ENCODE results near the gene TBRG1.

The TBRG1 gene

DNA sequence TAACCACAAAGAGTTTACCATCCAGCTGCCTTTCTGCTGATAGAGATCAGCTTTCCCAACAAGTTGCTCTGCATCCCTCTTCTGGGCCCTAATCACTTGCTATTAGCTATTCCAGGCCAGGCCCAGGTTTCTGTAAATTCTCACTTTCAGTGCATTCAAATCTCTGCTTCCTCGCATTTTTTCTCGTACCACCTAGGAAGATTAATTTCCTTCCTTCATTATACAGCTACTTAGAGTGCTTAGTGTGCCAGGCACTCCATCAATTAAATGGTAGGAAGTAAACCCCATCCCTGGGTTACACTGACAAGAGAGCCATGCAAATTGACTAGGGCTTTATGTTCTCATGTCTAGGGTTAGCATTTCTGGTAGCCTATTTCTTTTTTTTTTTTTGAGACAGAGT is 41.2 kb downstream of the TBRG1 start:
- DNase-seq: no peak

DNA sequence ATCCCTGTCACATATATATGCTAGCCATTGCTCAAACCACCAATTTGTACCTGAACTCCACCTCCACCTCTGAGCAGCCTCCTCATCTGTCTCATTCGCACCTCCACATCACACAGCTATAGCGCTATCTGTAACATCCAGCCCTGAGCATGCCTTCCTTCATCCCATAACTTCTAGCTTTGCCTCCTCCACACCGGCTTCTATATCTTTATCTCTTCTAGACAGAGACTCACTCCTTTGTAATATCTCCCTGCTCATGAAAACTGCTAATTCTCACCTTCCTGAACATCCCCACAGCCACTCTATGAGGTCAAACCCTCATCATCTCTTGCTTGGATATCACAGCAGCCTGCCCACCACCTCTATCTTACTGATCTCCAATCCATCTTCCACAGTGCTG is 44.9 kb downstream of the TBRG1 start:
- no peak for DNase-seq

DNA sequence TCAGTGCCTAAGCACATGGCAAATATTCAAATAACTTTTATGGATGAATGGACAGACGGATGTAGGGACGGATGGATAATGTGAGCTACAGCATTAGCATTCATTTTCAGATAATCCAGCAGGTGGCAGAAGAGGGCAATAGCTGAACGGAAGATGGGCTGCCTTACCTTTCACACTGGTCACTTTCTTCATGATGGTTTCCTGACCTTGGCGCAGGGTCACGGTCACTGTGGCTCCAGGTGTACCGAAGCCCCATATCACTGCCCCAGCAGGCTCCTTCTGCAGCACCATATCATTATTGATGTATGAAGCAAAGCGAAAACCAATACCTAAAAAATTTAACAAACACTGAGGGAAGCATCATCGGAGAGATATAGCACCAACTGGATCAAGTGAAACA is 46.5 kb downstream of the TBRG1 start:
- DNase-seq: peak; percentile 24

DNA sequence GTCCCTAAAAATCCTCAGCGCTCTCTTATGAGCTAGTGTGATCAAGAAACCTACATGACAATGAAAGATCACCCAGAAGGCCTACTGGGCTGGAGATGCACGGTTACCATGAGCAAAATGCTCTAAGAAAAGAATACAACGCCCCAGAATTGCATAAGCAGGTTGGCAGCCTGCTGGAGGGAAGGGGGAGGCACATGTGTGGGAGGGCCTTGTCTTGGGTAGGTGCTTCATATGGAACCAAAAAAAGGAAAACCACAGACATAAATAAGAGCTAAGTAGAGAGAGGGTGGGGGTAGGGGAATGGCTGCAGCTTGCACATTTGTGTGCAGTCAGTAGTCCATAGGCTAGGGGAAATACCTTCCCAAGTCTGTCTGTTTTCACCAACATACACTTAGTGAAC is 48.1 kb downstream of the TBRG1 start:
- DNase-seq: peak; percentile 64

DNA sequence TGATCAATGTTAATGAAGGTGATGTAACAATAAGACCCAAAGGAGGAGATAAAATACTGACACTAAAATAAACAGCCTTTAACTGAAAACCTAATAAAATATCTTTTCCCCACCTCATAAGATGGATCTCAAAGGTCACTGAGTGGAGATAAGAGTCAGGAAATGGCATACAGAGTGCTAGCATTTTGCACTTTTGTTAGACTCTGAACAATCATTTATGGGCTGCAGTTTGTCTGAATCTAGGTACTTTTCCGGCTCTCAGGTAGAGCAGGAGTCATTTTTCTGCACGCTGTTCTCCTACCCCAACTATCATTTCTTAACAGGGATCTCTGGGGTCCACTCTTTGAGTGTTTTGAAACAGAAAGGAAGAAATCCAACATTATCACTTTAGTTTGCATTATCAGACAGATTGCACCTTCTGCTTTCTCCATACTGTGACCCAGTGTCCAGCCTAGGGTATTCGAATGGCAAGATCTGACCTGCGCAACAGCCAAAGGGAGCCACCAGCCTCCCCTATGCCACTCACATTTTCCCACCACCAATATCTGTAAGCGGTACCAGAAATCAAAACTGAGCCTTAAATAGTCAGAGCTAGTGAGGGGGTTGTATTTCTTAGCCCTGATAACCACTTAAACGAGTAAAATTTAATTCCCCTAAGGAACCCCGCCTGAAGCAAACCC is 50.0 kb downstream of the TBRG1 start:
- no peak for DNase-seq

DNA sequence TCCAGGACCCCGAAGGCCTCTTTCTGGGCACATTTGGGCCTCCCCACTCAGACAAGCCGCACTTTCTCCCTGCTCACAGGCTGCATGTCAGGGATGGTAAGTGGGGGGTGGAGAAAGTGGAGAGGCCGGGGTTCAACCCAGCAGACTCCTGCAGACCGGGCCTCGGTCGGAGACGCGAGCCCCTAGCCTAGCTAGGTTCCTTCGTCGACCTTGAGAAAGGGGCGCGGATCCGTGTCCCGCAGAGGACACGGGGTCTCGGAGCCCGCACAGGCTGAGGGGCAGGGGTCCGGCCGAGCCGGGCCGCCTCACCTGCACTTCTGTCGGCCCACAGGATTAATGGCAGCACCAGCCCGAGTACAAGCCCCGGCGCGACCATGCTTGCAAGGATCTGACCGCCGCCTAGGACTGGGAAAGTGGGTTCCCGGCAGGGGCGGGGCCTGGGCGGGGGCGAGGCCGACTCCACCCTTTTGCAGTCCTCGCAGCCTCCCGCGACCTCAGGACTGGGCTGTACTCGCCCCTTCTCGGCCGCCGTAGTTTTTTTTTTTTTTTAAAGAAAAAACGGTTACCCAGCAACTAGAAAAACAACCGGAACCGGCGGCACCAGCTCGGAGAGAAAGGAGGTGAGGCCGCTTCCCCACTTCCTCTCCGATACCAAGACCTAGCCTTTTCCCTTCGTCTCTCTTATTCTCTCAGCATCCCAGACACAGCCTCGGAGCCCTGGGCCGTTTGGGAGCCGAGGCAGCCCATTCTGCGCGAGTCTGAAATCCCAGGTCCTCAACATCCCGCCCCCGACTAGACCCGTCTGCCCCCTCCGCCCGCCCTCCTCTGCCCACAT is 50.9 kb downstream of the TBRG1 start, which contains the start of the genes SIAE and SPA17:
Gene SIAE (minus strand): TSS at position 407 of the 835 bp plus-strand sequence. CDS start 31 bp downstream, at position 376.
Gene SPA17 (plus strand): TSS at position 572 of the 835 bp plus-strand sequence. CDS start 1,361 bp downstream, outside the sequence.
- DNase-seq: peak; percentile 91

DNA sequence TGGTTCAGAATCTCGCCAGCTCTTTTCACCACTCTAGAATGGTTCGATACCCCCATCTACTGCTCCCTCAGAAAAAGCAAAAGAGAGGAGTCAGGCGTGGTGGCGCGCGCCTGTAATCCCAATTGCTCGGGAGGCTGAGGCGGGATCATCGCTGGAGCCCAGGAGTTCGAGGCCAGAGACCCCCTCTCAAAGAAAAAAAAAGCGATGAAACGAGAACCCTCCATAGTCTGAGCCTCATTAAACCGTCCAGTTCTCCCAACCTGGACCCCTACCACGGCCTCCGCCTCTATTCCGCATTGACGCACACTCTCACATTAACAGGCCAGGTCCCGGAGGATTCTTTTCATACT is 51.5 kb downstream of the TBRG1 start:
- DNase-seq: no peak

DNA sequence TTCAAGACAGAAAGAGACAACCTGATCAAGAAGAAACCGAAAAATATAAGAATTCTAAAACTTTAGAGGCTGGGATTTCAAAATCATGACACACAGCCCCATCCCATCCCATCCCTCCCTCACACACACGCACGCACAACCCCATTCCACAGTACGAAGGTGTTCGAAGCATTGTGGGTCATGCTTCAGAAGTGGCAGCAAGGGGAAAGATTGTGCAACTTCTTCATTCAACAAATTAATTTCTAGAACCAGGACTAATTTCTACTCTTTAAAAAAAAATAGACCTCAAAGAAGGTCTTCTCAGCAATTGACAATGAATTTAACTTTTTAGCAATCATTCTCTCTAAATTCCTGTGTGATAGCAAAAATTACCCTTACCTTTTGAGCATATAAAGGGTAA is 51.9 kb downstream of the TBRG1 start:
- DNase-seq: no peak

DNA sequence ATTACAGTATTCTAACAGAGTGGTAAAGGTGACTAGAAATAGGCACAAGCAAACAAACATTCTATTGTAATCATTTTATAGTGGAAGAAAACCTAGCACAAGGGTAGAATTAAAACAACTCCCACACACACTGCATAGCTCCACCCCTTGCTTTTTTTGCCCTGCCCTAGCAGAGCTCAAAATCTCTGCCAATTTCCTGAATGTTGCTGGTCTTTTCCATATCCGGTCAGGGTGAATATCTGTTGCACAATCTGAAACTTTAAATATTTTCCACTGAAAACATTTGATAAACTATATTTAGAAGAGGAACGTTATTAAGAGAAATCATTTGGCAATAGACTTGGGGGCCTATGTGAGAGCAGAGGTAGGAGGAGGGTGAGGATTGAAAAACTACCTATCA is 53.7 kb downstream of the TBRG1 start:
- no peak for DNase-seq

DNA sequence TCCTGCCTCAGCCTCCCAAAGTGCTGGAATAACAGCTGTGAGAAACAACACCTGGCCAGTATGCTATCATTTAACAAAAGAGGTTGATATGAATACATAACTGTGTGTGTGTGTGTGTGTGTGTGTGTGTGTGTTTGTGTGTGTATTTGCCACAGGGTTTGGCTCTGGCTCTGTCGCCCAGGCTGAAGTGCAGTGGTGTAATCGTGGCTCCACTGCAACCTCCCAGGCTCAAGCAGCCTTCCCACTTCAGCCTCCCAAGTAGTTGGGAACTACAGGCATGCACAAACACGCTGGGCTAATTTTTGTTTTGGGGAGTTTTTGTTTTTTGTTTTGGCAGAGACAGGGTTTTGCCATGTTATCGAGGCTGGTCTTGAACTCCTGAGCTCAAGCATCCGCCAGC is 55.8 kb downstream of the TBRG1 start:
- no peak for DNase-seq

DNA sequence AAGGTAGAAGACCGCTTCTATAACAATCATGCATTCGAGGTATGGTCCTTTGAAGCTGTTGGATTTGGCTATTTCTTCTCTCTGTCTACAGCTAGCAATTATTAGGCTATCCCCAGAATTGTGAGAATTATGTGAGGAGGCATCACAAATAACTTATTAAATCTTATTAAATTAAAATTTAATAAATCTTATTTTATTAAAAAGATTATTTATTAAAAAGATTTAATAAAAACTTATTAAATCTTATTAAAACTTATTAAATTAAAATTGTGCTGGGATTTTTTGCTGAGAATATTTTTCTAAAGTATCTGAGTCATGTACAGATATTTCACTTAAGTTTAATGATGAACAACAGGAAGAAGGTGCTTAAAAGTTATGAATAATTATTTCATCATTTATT is 58.8 kb downstream of the TBRG1 start:
- no peak for DNase-seq

DNA sequence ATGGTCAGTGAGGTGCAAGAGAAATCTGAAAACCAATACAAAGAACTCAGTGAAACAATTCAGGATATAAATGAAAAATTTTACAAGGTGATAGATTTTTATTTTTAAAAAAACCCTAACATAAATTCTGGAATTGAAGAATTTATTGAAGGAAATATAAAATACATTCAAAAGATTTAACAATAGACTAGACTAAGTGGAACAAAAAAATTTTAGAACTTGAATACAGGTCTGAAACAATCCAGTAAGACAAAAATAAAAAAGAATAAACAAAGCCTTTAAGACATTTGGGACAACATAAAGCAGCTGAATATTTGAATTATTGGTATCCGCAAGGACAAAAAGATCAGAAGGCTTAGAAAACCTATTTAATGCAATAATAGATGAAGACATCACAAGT is 59.8 kb downstream of the TBRG1 start:
- no peak for DNase-seq

All from CD4-positive, alpha-beta T cell treated with Interleukin-15 for 1 hour (primary cell).